ENCODE data around the gene CTSA. TPM values are rescaled to one million over a fixed set of nuclear protein-coding genes. Genes with fewer than 3 reads are reported as not detected.

CTSA gene
- total and polyA plus RNA-seq, 3 donors from 2014 or later = 103 to 223 (median 112) TPM

GRCh38 chr20:45947110-45947866 is 56.2 kb downstream of the CTSA start:
- Histone ChIP-seq H3K4me3 (no peak overlapping the region), H3K27me3 (no peaks in the 10 kb centered on the region), H3K27ac (peak overlapping the region; percentile 76 to 83), H3K9me3 (no peaks in the 10 kb centered on the region), H3K36me3 (ENCODE audit: low read depth, missing control alignments) (no peaks in the 10 kb centered on the region), H3K4me1 (peaks cover 18% of the 10 kb centered on the region)
- WGBS, 2 donors = 79 to 90% methylated on average over 10 to 29 of the region's 29 CpGs
- TF ChIP-seq CTCF (IDR thresholded peaks at IDR 0.05) = no peak
- no peak for TF ChIP-seq POLR2A (IDR thresholded peaks at IDR 0.05)
- no peak for DNase-seq
- intact Hi-C loops (cut with DNase I; ENCODE audit: low total_unique reads) = no loop called here

- Histone ChIP-seq H3K27ac (no peak overlapping the region), H3K4me1 (peaks cover 18% of the 10 kb centered on the region), H3K9me3 (no peaks in the 10 kb centered on the region), H3K27me3 (no peaks in the 10 kb centered on the region), H3K4me3 (no peak overlapping the region), H3K36me3 (ENCODE audit: low read depth, missing control alignments) (peaks cover 4% of the 10 kb centered on the region)
- no peak for DNase-seq
- intact Hi-C loops (cut with DNase I; ENCODE audit: low total_unique reads) = no loop called here
- 71 to 92% methylated on average over 3 to 7 of the region's 7 CpGs for WGBS, 2 donors
- TF ChIP-seq POLR2A (IDR thresholded peaks at IDR 0.05) (no peak), CTCF (IDR thresholded peaks at IDR 0.05) (no peak)
Measured at GRCh38 chr20:45948261-45948733, 57.2 kb downstream of the CTSA start.

Other genes with a start within 250 kb of the CTSA start
- gene WFDC11, start 221.1 kb upstream of the CTSA start, total RNA-seq = not detected
- 1.7 TPM for gene WFDC11, start 221.1 kb upstream of the CTSA start, polyA plus RNA-seq (ENCODE audit: insufficient read depth, low read depth, low replicate concordance)
- not detected for gene WFDC13, start 189.3 kb upstream of the CTSA start, total RNA-seq
- gene WFDC13, start 189.3 kb upstream of the CTSA start, polyA plus RNA-seq (ENCODE audit: insufficient read depth, low read depth, low replicate concordance) = not detected
- 1 to 10 TPM; 1.0 to 1.2 TPM for gene WFDC10B, start 186.3 kb upstream of the CTSA start, total RNA-seq
- gene WFDC10B, start 186.3 kb upstream of the CTSA start, polyA plus RNA-seq (ENCODE audit: insufficient read depth, low read depth, low replicate concordance) = 4.3 TPM
- not detected for gene SPINT4, start 169.0 kb upstream of the CTSA start, total RNA-seq
- not detected for gene SPINT4, start 169.0 kb upstream of the CTSA start, polyA plus RNA-seq (ENCODE audit: insufficient read depth, low read depth, low replicate concordance)
- gene WFDC3, start 99.5 kb upstream of the CTSA start, total RNA-seq = 10 to 100 TPM; 37.5 to 56.2 TPM
- gene WFDC3, start 99.5 kb upstream of the CTSA start, polyA plus RNA-seq (ENCODE audit: insufficient read depth, low read depth, low replicate concordance) = 99.2 TPM
- 10 to 100 TPM; 38.6 to 49.9 TPM for gene DNTTIP1, start 99.4 kb upstream of the CTSA start, total RNA-seq
- gene DNTTIP1, start 99.4 kb upstream of the CTSA start, polyA plus RNA-seq (ENCODE audit: insufficient read depth, low read depth, low replicate concordance) = 67.2 TPM
- gene UBE2C, start 78.7 kb upstream of the CTSA start, total RNA-seq = 10 to 100 TPM; 21.4 to 22.0 TPM
- gene UBE2C, start 78.7 kb upstream of the CTSA start, polyA plus RNA-seq (ENCODE audit: insufficient read depth, low read depth, low replicate concordance) = 36.7 TPM
- 1 to 10 TPM; 4.6 to 6.5 TPM for gene TNNC2, start 64.0 kb upstream of the CTSA start, total RNA-seq
- gene TNNC2, start 64.0 kb upstream of the CTSA start, polyA plus RNA-seq (ENCODE audit: insufficient read depth, low read depth, low replicate concordance) = 12.1 TPM
- 10 to 100 TPM; 77.9 to 82.4 TPM for gene SNX21, start 57.5 kb upstream of the CTSA start, total RNA-seq
- gene SNX21, start 57.5 kb upstream of the CTSA start, polyA plus RNA-seq (ENCODE audit: insufficient read depth, low read depth, low replicate concordance) = 23.9 TPM
- gene ACOT8, start 33.9 kb upstream of the CTSA start, total RNA-seq = 10 to 100 TPM; 71.2 to 79.6 TPM
- 44.4 TPM for gene ACOT8, start 33.9 kb upstream of the CTSA start, polyA plus RNA-seq (ENCODE audit: insufficient read depth, low read depth, low replicate concordance)
- 10 to 100 TPM in 1 of 2 donors, 1 to 10 TPM in 1; 9.3 to 12.8 TPM for gene ZSWIM3, start 33.7 kb upstream of the CTSA start, total RNA-seq
- gene ZSWIM3, start 33.7 kb upstream of the CTSA start, polyA plus RNA-seq (ENCODE audit: insufficient read depth, low read depth, low replicate concordance) = 8.0 TPM
- gene ZSWIM1, start 10.1 kb upstream of the CTSA start, total RNA-seq = 10 to 100 TPM; 24.0 to 24.5 TPM
- 11.4 TPM for gene ZSWIM1, start 10.1 kb upstream of the CTSA start, polyA plus RNA-seq (ENCODE audit: insufficient read depth, low read depth, low replicate concordance)
- 10 to 100 TPM; 14.9 to 26.0 TPM for gene SPATA25, start 3.7 kb upstream of the CTSA start, total RNA-seq
- gene SPATA25, start 3.7 kb upstream of the CTSA start, polyA plus RNA-seq (ENCODE audit: insufficient read depth, low read depth, low replicate concordance) = 59.4 TPM
- gene NEURL2, start 127 bp upstream of the CTSA start, total RNA-seq = 1 to 10 TPM; 7.0 to 9.1 TPM
- 1.9 TPM for gene NEURL2, start 127 bp upstream of the CTSA start, polyA plus RNA-seq (ENCODE audit: insufficient read depth, low read depth, low replicate concordance)
- gene PLTP, start 20.8 kb downstream of the CTSA start, total RNA-seq = 10 to 100 TPM; 53.3 to 80.0 TPM
- gene PLTP, start 20.8 kb downstream of the CTSA start, polyA plus RNA-seq (ENCODE audit: insufficient read depth, low read depth, low replicate concordance) = 105 TPM
- gene PCIF1, start 43.3 kb downstream of the CTSA start, total RNA-seq = 10 to 100 TPM; 39.4 to 48.7 TPM
- 39.3 TPM for gene PCIF1, start 43.3 kb downstream of the CTSA start, polyA plus RNA-seq (ENCODE audit: insufficient read depth, low read depth, low replicate concordance)
- 10 to 100 TPM; 50.5 to 53.5 TPM for gene ZNF335, start 80.9 kb downstream of the CTSA start, total RNA-seq
- 25.3 TPM for gene ZNF335, start 80.9 kb downstream of the CTSA start, polyA plus RNA-seq (ENCODE audit: insufficient read depth, low read depth, low replicate concordance)
- gene MMP9, start 117.6 kb downstream of the CTSA start, total RNA-seq = under 1 TPM; 0.39 to 0.56 TPM
- gene MMP9, start 117.6 kb downstream of the CTSA start, polyA plus RNA-seq (ENCODE audit: insufficient read depth, low read depth, low replicate concordance) = 10.0 TPM
- gene SLC12A5, start 137.9 kb downstream of the CTSA start, total RNA-seq = 1 to 10 TPM; 5.5 to 9.2 TPM
- gene SLC12A5, start 137.9 kb downstream of the CTSA start, polyA plus RNA-seq (ENCODE audit: insufficient read depth, low read depth, low replicate concordance) = 15.5 TPM
- gene NCOA5, start 198.6 kb downstream of the CTSA start, total RNA-seq = 10 to 100 TPM; 55.6 to 66.2 TPM
- 64.0 TPM for gene NCOA5, start 198.6 kb downstream of the CTSA start, polyA plus RNA-seq (ENCODE audit: insufficient read depth, low read depth, low replicate concordance)
- 1 to 10 TPM; 5.0 to 5.3 TPM for gene CD40, start 227.0 kb downstream of the CTSA start, total RNA-seq
- 8.8 TPM for gene CD40, start 227.0 kb downstream of the CTSA start, polyA plus RNA-seq (ENCODE audit: insufficient read depth, low read depth, low replicate concordance)

All from testis (tissue), 3 donors.